Muscle layer of colon (tissue), 2 donors: ENCODE results near the gene CBX4.

Experiments used
- H3K27ac ChIP-seq: one replicate; pipeline ENCODE4 v1.7.0; 2013; ENCODE audit warnings: low read depth, mild to moderate bottlenecking, low read length, moderate library complexity
- H3K27me3 ChIP-seq, 2 donors: one replicate each; pipeline ENCODE4 v1.7.0; 2013; ENCODE audit warnings: low read length in 2 of 2, mild to moderate bottlenecking in 2 of 2; ENCODE audit not compliant: insufficient read depth in 2 of 2, control insufficient read depth in 1 of 2
- H3K36me3 ChIP-seq: one replicate; pipeline ENCODE4 v1.7.0; 2013; ENCODE audit warnings: mild to moderate bottlenecking, low read length; ENCODE audit not compliant: insufficient read depth
- H3K4me1 ChIP-seq: one replicate; pipeline ENCODE4 v1.7.0; 2013; ENCODE audit warnings: mild to moderate bottlenecking, low read length; ENCODE audit not compliant: insufficient read depth
- H3K4me3 ChIP-seq, 2 donors: one replicate each; pipeline ENCODE4 v1.7.0; 2013; ENCODE audit warnings: low read length in 2 of 2, low read depth in 1 of 2, mild to moderate bottlenecking in 1 of 2, moderate library complexity in 1 of 2
- H3K9ac ChIP-seq: one replicate; pipeline ENCODE4 v1.7.0; 2013; ENCODE audit warnings: low read length
- H3K9me3 ChIP-seq: one replicate; pipeline ENCODE4 v1.7.0; 2013; ENCODE audit warnings: mild to moderate bottlenecking, low read length
- donor health status: abdominal sarcoma.
- donor health status: Adenocarcinoma of cecum.

Gene CBX4

DNA sequence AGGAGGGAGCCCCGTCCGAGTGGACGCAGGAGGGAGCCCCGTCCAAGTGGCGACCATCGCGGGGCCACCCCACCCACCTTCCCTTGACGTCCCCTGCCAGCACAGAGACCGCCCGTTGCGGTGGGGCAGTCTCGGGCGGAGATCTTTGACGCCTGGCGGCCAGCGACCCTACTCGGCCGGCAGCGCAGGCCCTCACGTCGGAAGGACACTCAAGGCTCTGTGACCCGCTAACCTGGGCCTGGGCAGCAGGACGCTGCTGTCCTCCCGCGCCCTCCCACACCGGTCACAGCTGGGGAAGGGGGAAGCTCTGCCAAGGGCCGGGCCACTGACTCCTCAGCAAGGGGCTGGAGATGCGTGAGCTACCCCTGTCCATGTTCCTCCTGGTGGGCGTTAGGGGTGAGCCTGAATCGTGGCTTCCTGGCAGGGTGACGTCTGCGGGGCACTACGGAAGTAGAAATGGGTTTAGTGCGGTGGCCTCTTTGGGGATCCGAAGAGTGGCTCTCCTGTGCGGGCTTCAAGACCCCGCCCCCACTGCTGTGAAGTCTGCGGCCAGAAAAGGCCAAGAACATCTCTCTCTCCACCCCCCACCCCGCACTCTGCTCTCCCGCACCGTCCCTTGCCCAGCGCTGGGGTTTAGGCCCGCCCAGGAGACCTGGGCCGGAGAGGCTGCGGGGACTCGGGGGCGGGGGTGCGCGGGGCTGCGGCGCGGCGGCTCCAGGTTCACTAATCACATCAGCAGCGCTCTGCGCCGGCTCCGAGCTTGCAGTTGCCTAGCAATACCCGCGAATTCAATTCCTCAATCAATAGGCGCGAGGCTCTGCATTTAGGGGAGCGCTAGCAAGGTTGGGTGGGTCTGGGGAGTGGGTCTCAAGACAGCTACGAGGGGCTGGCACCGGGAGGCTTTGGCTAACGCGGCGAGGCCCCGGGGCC lies 48.2 kb downstream of the CBX4 start:
- Histone ChIP-seq H3K4me1 (peaks cover 25% of the 10 kb centered on the region), H3K36me3 (no peaks in the 10 kb centered on the region), H3K4me3 (no peak overlapping the region), H3K27me3 (peaks cover 58 to 80% of the 10 kb centered on the region in 2 donors), H3K9me3 (no peaks in the 10 kb centered on the region), H3K27ac (no peak overlapping the region), H3K9ac (no peak overlapping the region)

DNA sequence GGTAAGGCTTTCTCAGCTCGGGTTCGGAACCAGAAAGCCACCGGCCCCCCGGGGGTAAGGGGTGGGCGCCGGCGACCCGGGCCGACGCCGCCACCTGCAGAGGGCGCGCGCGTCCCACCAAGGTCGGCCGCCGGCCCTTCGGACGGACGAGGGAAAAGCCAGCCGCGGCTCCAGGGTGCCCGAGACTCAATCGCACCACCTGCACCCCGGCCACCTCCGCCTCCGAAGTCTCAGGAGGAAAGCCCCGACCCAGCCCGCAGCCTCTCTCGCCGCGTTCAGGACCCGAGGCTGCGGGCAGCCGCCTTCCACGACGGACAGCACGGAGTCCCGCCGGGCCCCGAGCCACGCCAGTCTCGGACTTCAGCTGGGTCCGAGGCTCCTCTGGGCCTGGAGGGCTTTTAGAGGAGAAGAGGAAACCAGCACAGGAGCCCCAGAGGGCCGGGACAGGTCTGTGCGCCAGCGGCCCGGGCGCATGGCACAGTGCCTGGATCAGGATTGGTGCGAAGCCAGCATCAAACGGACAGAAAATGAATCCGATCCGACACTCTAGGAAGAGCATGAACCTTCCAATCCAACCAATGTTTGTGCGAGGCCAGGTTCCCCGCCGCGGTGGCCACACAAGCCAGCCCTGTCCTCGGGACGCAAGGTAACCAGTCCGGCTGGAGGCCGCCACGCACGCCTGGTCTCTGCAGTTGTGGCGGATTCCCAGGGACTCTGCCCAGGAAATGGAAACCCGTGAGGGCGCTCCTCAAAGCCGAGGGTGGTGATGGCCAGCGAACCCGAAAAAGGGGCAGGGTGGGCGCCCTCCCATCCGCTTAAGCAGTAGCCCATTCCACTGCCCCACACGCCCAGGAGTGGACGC lies 49.1 kb downstream of the CBX4 start:
- no peaks in the 10 kb centered on the region for H3K9me3 ChIP-seq
- peak overlapping the region in 1 of 2 donors; percentile 34 for H3K4me3 ChIP-seq
- H3K27me3 ChIP-seq: peaks cover 58 to 87% of the 10 kb centered on the region in 2 donors
- no peaks in the 10 kb centered on the region for H3K36me3 ChIP-seq
- no peak overlapping the region for H3K9ac ChIP-seq
- H3K27ac ChIP-seq: no peak overlapping the region
- H3K4me1 ChIP-seq: peaks cover 21% of the 10 kb centered on the region

DNA sequence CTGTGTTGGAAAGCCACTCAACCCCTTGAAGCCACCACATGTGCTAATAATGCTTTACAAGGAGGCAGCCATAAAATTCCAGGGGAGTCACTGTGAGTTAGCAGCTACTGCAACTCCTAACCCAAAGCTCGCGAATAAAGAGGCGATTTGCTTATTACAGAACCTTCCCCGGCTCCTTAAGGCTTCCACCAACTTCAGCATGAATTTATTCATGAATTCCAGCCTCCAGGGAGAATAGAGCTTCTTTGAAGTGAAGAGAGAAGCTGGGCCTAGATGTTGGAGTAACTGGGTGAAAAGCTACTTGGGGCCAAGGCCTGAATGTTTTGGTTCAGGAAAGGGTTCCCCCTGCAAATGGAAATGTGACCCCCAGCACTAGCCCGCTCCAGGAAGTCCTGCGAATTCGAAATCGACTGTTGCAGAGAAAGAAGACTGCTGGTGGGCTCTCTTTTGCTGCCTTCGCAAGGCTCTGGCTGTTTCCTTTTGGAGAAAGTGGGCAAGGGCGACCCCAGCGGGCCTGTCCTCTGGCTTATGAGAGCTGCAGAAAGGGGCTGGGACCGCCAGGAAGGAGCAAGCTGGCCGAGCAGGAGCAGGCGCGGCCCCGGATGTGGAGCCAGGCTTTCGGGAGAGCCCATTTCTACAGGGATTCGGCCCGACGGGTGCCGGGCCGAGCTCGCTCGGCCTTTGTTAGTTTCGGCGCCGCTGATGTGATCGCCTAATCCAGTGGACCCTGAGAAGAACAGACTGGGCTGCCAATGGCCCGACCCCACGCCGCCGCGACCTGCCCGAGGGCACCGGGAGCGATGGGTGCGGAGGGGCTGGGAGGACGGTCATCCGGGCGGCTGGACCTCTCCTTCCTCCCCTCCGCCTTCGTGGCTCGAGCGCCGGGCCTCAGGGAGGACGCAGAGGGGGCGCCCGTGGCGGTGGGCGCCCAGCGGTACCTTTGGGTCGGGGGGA lies 50.0 kb downstream of the CBX4 start:
- H3K4me1 ChIP-seq: peaks cover 21% of the 10 kb centered on the region
- H3K4me3 ChIP-seq: peak overlapping the region in 1 of 2 donors; percentile 34
- H3K9me3 ChIP-seq: no peaks in the 10 kb centered on the region
- peaks cover 58 to 88% of the 10 kb centered on the region in 2 donors for H3K27me3 ChIP-seq
- no peak overlapping the region for H3K27ac ChIP-seq
- H3K36me3 ChIP-seq: no peaks in the 10 kb centered on the region
- H3K9ac ChIP-seq: no peak overlapping the region

DNA sequence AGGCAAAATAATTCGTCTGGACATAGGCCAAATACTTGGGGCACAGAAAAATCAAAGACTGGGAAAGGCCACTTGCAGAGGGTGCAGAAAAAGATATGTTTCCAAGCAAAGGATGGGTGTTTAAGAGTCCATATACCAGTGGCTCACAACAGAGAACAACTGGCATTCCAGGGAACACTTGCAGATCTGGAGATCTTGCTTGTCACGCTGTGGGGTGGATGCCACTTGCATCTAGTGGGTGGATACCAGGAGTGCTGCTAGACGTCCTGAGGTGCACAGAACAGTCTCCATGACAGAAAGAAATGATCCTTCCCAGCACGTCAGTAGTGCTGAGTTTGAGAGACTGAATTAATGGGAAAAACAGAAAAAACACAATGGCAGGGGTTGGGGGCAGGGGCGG lies 50.8 kb downstream of the CBX4 start:
- peaks cover 51 to 88% of the 10 kb centered on the region in 2 donors for H3K27me3 ChIP-seq
- peaks cover 16% of the 10 kb centered on the region for H3K4me1 ChIP-seq
- no peak overlapping the region for H3K9ac ChIP-seq
- no peaks in the 10 kb centered on the region for H3K36me3 ChIP-seq
- no peak overlapping the region for H3K27ac ChIP-seq
- no peak overlapping the region for H3K4me3 ChIP-seq
- H3K9me3 ChIP-seq: no peaks in the 10 kb centered on the region

DNA sequence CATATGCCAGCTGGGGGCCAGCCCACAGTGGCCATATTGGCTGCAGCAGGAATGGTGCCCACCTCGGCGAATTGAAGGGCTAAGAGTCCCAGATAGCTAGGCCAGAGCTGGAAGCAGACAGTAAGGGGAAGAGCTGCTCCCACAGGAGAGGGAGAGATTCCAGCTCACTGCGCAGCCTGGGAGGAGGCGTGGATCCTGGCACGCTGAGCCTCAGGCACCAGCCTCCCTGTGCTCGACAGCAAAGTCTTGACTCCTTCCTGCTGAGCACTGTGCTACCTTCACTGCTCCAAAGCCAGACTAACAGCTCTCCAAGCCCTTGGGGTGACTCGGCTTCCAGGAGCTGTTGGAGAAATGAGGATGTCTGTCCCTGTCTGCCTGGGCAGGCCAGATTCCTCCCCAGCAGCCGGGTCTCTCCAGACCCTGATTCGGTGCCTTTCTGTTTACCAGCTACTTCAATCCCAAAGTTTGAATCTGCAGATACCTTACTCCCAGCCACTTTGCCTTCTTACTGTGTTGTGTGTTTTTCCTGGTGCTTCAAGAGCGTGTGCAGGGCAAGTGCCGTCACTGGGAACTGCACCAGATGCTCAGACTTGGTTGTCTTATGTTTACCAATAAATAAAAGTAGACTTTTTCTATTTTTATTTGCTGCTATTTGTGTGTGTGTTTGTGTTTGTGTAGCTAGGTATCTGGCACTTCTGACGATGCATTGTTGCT lies 52.2 kb downstream of the CBX4 start:
- no peak overlapping the region for H3K27ac ChIP-seq
- peaks cover 39 to 82% of the 10 kb centered on the region in 2 donors for H3K27me3 ChIP-seq
- no peaks in the 10 kb centered on the region for H3K9me3 ChIP-seq
- H3K9ac ChIP-seq: no peak overlapping the region
- no peak overlapping the region for H3K4me3 ChIP-seq
- peaks cover 12% of the 10 kb centered on the region for H3K4me1 ChIP-seq
- H3K36me3 ChIP-seq: no peaks in the 10 kb centered on the region

DNA sequence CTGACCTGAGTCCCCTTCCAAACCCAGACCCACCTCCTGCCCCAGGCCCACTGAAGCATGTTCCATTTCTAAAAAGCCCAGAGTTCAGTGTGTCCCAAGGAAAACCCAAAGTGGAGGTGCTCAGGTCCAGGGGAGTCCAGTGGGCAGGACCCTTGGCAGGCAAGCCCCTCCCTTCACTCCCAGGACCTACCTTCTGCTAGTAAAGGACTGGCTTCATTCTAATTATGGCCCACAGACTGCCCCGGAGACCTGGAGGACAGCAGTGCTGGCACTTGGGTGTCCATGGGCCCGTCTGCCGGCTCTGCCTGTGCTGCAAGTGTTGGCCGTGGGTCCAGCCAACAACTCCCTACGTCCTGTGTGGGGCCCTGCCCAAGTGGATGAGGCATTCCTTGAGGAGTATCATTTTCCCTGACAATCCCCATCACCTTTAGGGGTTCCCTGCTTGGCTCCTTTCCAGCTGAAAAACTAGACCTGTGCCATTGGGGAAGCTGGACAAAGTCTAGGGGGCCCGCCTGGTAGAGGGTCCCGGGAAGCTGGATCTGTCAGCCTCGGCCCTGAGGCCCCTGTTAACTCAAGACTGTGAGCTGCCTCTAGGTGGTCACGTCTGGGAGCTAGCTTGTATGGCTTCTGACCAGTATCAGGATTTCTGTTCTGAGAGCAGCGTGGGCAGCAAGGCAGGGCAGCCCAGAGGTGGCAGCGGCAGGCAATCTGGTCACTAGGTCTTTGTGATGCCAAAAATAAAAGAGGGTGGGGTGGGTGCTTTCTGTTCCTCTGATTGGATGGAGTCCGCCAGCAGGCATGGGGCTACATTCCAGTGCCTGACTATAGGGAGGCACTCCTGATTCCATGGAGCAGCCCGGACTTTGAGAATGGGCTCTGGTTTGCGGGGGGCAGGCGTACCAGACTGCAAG lies 53.1 kb downstream of the CBX4 start:
- H3K4me3 ChIP-seq: no peak overlapping the region
- peaks cover 30 to 80% of the 10 kb centered on the region in 2 donors for H3K27me3 ChIP-seq
- H3K27ac ChIP-seq: no peak overlapping the region
- H3K9me3 ChIP-seq: no peaks in the 10 kb centered on the region
- no peak overlapping the region for H3K9ac ChIP-seq
- peaks cover 8% of the 10 kb centered on the region for H3K4me1 ChIP-seq
- H3K36me3 ChIP-seq: no peaks in the 10 kb centered on the region

DNA sequence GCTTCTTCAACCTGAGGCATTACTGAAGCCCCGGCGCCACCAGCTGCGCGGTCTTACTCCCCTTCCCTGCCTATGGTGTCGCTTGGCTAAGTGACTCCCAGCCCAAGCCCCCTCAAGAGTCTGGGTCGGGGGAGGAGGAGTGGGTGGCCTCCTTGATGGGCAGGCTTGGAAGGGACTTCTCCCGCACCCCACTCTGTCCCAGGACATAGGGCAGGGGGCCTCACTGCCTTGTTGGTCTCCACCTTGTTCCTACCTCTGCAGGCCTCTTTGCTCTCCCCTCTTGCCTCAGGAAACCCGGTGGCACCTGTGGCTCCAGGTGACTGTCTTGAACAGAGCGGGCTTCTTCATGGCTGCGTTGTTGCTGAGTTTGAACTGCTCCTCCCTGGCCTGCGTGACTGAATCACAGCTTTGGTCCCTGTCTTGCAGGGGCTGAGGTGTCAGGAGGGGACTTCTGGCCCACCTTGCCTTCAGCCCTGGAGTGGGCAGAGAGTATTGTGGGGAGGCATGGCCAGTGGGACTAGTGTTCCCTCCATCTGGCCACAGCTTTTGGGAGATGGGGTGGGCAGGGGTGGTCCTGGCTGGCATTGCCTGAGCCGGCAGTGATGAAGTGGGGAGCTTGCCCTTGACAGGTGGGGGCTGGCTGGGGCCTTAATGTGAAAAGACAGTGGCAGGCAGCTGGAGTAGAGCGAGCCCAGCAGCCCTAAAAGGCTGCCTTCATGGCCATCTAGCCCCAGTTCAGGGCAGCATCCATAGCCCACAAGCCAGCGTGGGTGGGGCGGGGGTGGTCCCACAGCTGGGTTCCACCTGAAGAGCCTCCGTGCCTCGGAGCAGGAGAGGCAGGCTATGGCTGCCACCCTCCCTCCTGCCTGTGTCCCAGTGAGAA lies 54.0 kb downstream of the CBX4 start:
- H3K4me3 ChIP-seq: no peak overlapping the region
- no peaks in the 10 kb centered on the region for H3K9me3 ChIP-seq
- no peak overlapping the region for H3K27ac ChIP-seq
- peaks cover 21 to 78% of the 10 kb centered on the region in 2 donors for H3K27me3 ChIP-seq
- H3K9ac ChIP-seq: no peak overlapping the region
- H3K36me3 ChIP-seq: no peaks in the 10 kb centered on the region
- peaks cover 3% of the 10 kb centered on the region for H3K4me1 ChIP-seq

DNA sequence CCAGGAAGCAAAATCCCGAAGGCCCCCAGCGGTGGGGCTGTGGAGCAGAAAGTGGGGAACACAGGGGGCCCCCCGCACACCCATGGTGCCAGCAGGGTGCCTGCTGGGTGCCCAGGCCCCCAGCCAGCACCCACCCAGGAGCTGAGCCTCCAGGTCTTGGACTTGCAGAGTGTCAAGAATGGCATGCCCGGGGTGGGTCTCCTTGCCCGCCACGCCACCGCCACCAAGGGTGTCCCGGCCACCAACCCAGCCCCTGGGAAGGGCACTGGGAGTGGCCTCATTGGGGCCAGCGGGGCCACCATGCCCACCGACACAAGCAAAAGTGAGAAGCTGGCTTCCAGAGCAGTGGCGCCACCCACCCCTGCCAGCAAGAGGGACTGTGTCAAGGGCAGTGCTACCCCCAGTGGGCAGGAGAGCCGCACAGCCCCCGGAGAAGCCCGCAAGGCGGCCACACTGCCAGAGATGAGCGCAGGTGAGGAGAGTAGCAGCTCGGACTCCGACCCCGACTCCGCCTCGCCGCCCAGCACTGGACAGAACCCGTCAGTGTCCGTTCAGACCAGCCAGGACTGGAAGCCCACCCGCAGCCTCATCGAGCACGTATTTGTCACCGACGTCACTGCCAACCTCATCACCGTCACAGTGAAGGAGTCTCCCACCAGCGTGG lies 54.8 kb downstream of the CBX4 start:
- peaks cover 15 to 78% of the 10 kb centered on the region in 2 donors for H3K27me3 ChIP-seq
- no peaks in the 10 kb centered on the region for H3K4me1 ChIP-seq
- no peaks in the 10 kb centered on the region for H3K9me3 ChIP-seq
- H3K27ac ChIP-seq: no peak overlapping the region
- no peak overlapping the region for H3K9ac ChIP-seq
- no peak overlapping the region for H3K4me3 ChIP-seq
- no peaks in the 10 kb centered on the region for H3K36me3 ChIP-seq

DNA sequence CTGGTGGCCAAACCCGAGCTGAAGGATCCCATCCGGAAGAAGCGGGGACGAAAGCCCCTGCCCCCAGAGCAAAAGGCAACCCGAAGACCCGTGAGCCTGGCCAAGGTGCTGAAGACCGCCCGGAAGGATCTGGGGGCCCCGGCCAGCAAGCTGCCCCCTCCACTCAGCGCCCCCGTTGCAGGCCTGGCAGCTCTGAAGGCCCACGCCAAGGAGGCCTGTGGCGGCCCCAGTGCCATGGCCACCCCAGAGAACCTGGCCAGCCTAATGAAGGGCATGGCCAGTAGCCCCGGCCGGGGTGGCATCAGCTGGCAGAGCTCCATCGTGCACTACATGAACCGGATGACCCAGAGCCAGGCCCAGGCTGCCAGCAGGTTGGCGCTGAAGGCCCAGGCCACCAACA lies 55.3 kb downstream of the CBX4 start:
- no peaks in the 10 kb centered on the region for H3K9me3 ChIP-seq

More for the DNA sequence above, 55.3 kb downstream of the CBX4 start:
- no peak overlapping the region for H3K4me3 ChIP-seq
- no peaks in the 10 kb centered on the region for H3K4me1 ChIP-seq
- H3K27me3 ChIP-seq: peaks cover 11 to 78% of the 10 kb centered on the region in 2 donors
- no peak overlapping the region for H3K27ac ChIP-seq
- no peak overlapping the region for H3K9ac ChIP-seq
- no peaks in the 10 kb centered on the region for H3K36me3 ChIP-seq
